WTC11 (cell line): Measurements from ENCODE around the gene EBPL. TPM values are rescaled to one million over a fixed set of nuclear protein-coding genes. Genes with fewer than 3 reads are reported as not detected.

Source experiments
- ATAC-seq: fragments of 200-7000 bp; cut with Tn5 transposase; 2 replicates; pipeline ENCODE4 v1.10.0; 2021; ENCODE audit warnings: mild to moderate bottlenecking, moderate library complexity
- CTCF ChIA-PET: fragments of 300-600 bp; sonication (Branson Sonifier 250); formaldehyde crosslinking; loops from one replicate; lab custom pipeline; 2021; ENCODE audit warnings: antibody characterized with exemption; lab: Charles Lee
- POLR2A ChIA-PET: fragments of 350-600 bp; sonication (Branson Sonifier 250); formaldehyde crosslinking; loops from one replicate; lab custom pipeline; 2021; ENCODE audit warnings: antibody characterized with exemption; lab: Charles Lee
- DNase-seq: peaks from one replicate; pipeline ENCODE4 v3.0.0; 2021; ENCODE audit warnings: low spot score
- H3K27ac Mint-ChIP-seq: 2 replicates; pipeline ENCODE4 v1.8.0; 2021; ENCODE audit warnings: mixed read lengths
- H3K27me3 Mint-ChIP-seq: 2 replicates; pipeline ENCODE4 v1.8.0; 2021; ENCODE audit warnings: low read depth, mild to moderate bottlenecking, moderate library complexity, mixed read lengths
- H3K36me3 Mint-ChIP-seq: 2 replicates; pipeline ENCODE4 v1.8.0; 2021; ENCODE audit warnings: mixed read lengths
- H3K4me1 Mint-ChIP-seq: 2 replicates; pipeline ENCODE4 v1.8.0; 2022; ENCODE audit warnings: mixed read lengths
- H3K4me3 Mint-ChIP-seq: 2 replicates; pipeline ENCODE4 v1.8.0; 2021; ENCODE audit warnings: mild to moderate bottlenecking, moderate library complexity, mixed read lengths
- H3K9me3 Mint-ChIP-seq: 2 replicates; pipeline ENCODE4 v1.8.0; 2021; ENCODE audit warnings: mixed read lengths
- AR ChIP-seq: fragments of 250-450 bp; sonication (Bioruptor Pico); IDR thresholded peaks from 2 replicates; pipeline ENCODE4 v1.9.0; 2021; ENCODE audit warnings: mild to moderate bottlenecking
- ATF1 ChIP-seq: sonication (generic); formaldehyde crosslinking; IDR thresholded peaks from 2 replicates; pipeline ENCODE4 v1.8.1; 2023; ENCODE audit warnings: mild to moderate bottlenecking, moderate library complexity, missing genetic modification reagents
- CBFB ChIP-seq: sonication (generic); formaldehyde crosslinking; IDR thresholded peaks from 2 replicates; pipeline ENCODE4 v1.8.1; 2022; ENCODE audit warnings: mild to moderate bottlenecking, low read depth, missing genetic modification reagents
- CDX4 ChIP-seq: fragments of 250-450 bp; sonication (Bioruptor Pico); IDR thresholded peaks from 2 replicates; pipeline ENCODE4 v1.9.0; 2021; ENCODE audit warnings: moderate library complexity, mild to moderate bottlenecking, inconsistent platforms, borderline replicate concordance
- CTCF ChIP-seq: fragments of 200-600 bp; IDR thresholded peaks from 2 replicates; pipeline ENCODE4 v1.8.0; 2022; ENCODE audit warnings: antibody characterized with exemption
- FOXP1 ChIP-seq: sonication (generic); formaldehyde crosslinking; IDR thresholded peaks from 2 replicates; pipeline ENCODE4 v1.8.0; 2022; ENCODE audit warnings: missing genetic modification reagents, mild to moderate bottlenecking, moderate library complexity, borderline replicate concordance
- GABPB1 ChIP-seq: sonication (generic); formaldehyde crosslinking; IDR thresholded peaks from 2 replicates; pipeline ENCODE4 v1.8.1; 2023; ENCODE audit warnings: mild to moderate bottlenecking, missing genetic modification reagents
- IRF2 ChIP-seq: sonication (generic); formaldehyde crosslinking; IDR thresholded peaks from 2 replicates; pipeline ENCODE4 v1.8.0; 2022; ENCODE audit warnings: low read depth, missing genetic modification reagents, borderline replicate concordance
- MAX ChIP-seq: sonication (generic); formaldehyde crosslinking; IDR thresholded peaks from 2 replicates; pipeline ENCODE4 v1.8.0; 2022; ENCODE audit warnings: mild to moderate bottlenecking, missing genetic modification reagents
- MYBL2 ChIP-seq: sonication (generic); formaldehyde crosslinking; IDR thresholded peaks from 2 replicates; pipeline ENCODE4 v1.8.1; 2023; ENCODE audit warnings: mild to moderate bottlenecking, moderate library complexity, missing genetic modification reagents
- RORB ChIP-seq: fragments of 250-450 bp; sonication (Bioruptor Pico); IDR thresholded peaks from 2 replicates; pipeline ENCODE4 v1.9.0; 2021; ENCODE audit warnings: mild to moderate bottlenecking
- STAT6 ChIP-seq: sonication (generic); formaldehyde crosslinking; conservative IDR thresholded peaks from 2 replicates; pipeline ENCODE4 v1.8.1; 2023; ENCODE audit warnings: mild to moderate bottlenecking, low read depth, missing genetic modification reagents, moderate library complexity
- TEAD1 ChIP-seq: sonication (generic); formaldehyde crosslinking; IDR thresholded peaks from 2 replicates; pipeline ENCODE4 v1.8.0; 2022; ENCODE audit warnings: mild to moderate bottlenecking, missing genetic modification reagents
- ZBTB43 ChIP-seq: sonication (generic); formaldehyde crosslinking; IDR thresholded peaks from 2 replicates; pipeline ENCODE4 v1.8.1; 2023; ENCODE audit warnings: mild to moderate bottlenecking, missing genetic modification reagents
- ZNF138 ChIP-seq: sonication (generic); formaldehyde crosslinking; conservative IDR thresholded peaks from 2 replicates; pipeline ENCODE4 v1.8.1; 2022; ENCODE audit warnings: mild to moderate bottlenecking, moderate library complexity, missing genetic modification reagents
- ZNF532 ChIP-seq: fragments of 250-450 bp; sonication (Bioruptor Pico); IDR thresholded peaks from 2 replicates; pipeline ENCODE4 v1.9.0; 2021; ENCODE audit warnings: mild to moderate bottlenecking, borderline replicate concordance
- ZNF671 ChIP-seq: fragments of 250-450 bp; sonication (Bioruptor Pico); IDR thresholded peaks from 2 replicates; pipeline ENCODE4 v1.8.0; 2021; ENCODE audit warnings: mild to moderate bottlenecking
- total RNA-seq: library from RNA; stranded (reverse); gene quantifications from 3 replicates; pipeline ENCODE4 v1.2.3, GENCODE V29; 2021

Gene EBPL
- total RNA-seq, 1 experiment from 2014 or later, result 92.5 TPM

- TF ChIP-seq CBFB (CRISPR knock-in tag) (peak; percentile 98), TEAD1 (CRISPR knock-in tag) (peak; percentile 94), ATF1 (no peak; the same call in 1 of the 2 replicates), RORB (CRISPR knock-in tag) (no peak), FOXP1 (CRISPR knock-in tag) (peak; percentile 99), CDX4 (CRISPR knock-in tag) (no peak), MAX (peak; percentile 97), MYBL2 (CRISPR knock-in tag) (peak; percentile 98), IRF2 (CRISPR knock-in tag) (peak; percentile 92; the same call in 1 of the 2 replicates)
Observed at GRCh38 chr13:49690995-49691784, at the start of gene EBPL (continued).

GRCh38 chr13:49740870-49741269, 49.6 kb upstream of the EBPL start:
- ATAC-seq (no peak), DNase-seq (no peak)
- CTCF ChIA-PET, result no interaction called here
- no peaks in the 10 kb centered on the region for H3K27me3 Mint-ChIP-seq
- POLR2A ChIA-PET, result no interaction called here
- no peak overlapping the region for H3K4me3 Mint-ChIP-seq
- no peak overlapping the region for H3K27ac Mint-ChIP-seq
- no peaks in the 10 kb centered on the region for H3K4me1 Mint-ChIP-seq
- TF ChIP-seq GABPB1 (peak; percentile 36; the same call in 1 of the 2 replicates), STAT6 (CRISPR knock-in tag) (no peak)
- H3K9me3 Mint-ChIP-seq, result no peaks in the 10 kb centered on the region
- peaks cover 16% of the 10 kb centered on the region for H3K36me3 Mint-ChIP-seq

GRCh38 chr13:49739498-49740187, 48.4 kb upstream of the EBPL start:
- ChIA-PET CTCF (no interaction called here), POLR2A (no interaction called here)
- H3K4me3 Mint-ChIP-seq, result no peak overlapping the region
- DNase-seq (no peak), ATAC-seq (no peak)
- no peaks in the 10 kb centered on the region for H3K9me3 Mint-ChIP-seq
- H3K27me3 Mint-ChIP-seq, result no peaks in the 10 kb centered on the region
- no peaks in the 10 kb centered on the region for H3K4me1 Mint-ChIP-seq
- H3K27ac Mint-ChIP-seq, result peak overlapping the region; percentile 85; the same call in 1 of the 2 replicates
- peaks cover 9% of the 10 kb centered on the region for H3K36me3 Mint-ChIP-seq
- TF ChIP-seq AR, result no peak
- TF ChIP-seq ZNF532 (CRISPR knock-in tag), result no peak
- no peak for TF ChIP-seq CTCF
- TF ChIP-seq ZNF138 (CRISPR knock-in tag), result no peak
- TF ChIP-seq ZBTB43, result no peak
- TF ChIP-seq ZNF671 (CRISPR knock-in tag), result no peak
